Measurements from ENCODE around the gene ZNF32. TPM values are rescaled to one million over a fixed set of nuclear protein-coding genes. Genes with fewer than 3 reads are reported as not detected.

The ZNF32 gene
- total and polyA plus RNA-seq, 2 donors (not counting 1 experiment from before 2014, with no cell fraction given), result 30.6 to 60.1 TPM

GRCh38 chr10:43627942-43628341, 20.7 kb downstream of the ZNF32 start:
- Histone ChIP-seq H3K4me3 (replicated peaks in 1 of 4; ENCODE audit: control extremely low read depth in 1 of 4, insufficient read depth in 1 of 4, low read depth in 3 of 4, low read length in 4 of 4) (no peak overlapping the region), H3K36me3 (ENCODE audit: control insufficient read depth, insufficient read depth, low read length) (no peaks in the 10 kb centered on the region), H4K20me1 (ENCODE audit: control insufficient read depth, extremely low read depth, insufficient read depth, low read length) (no peaks in the 10 kb centered on the region), H3K27me3 (ENCODE audit: control insufficient read depth, insufficient read depth, low read length) (no peaks in the 10 kb centered on the region), H3K9ac (ENCODE audit: insufficient read depth, low read length) (no peak overlapping the region), H3K4me1 (ENCODE audit: control insufficient read depth, extremely low read depth, insufficient read depth, low read length) (no peaks in the 10 kb centered on the region), H2AFZ (ENCODE audit: low read length) (no peak overlapping the region), H3K4me2 (ENCODE audit: extremely low read depth, insufficient read depth, low read length) (no peak overlapping the region), H3K79me2 (ENCODE audit: control insufficient read depth, insufficient read depth, low read length) (no peaks in the 10 kb centered on the region), H3K27ac (ENCODE audit: insufficient read depth, low read length) (no peak overlapping the region), H3K9me3 (ENCODE audit: control insufficient read depth, insufficient read depth, low read depth, low read length) (no peaks in the 10 kb centered on the region)
- no peak for DNase-seq (ENCODE audit: low read depth in 2 of 2)
- no peak for TF ChIP-seq EZH2 (IDR thresholded peaks at IDR 0.05; ENCODE audit: low read length, missing control alignments)
- no peak for TF ChIP-seq CTCF (conservative IDR thresholded peaks at IDR 0.05 in 1 of 2, IDR thresholded peaks at IDR 0.05 in 1 of 2; ENCODE audit: low read depth in 1 of 2, low read length in 2 of 2)

- no peak for TF ChIP-seq CTCF (conservative IDR thresholded peaks at IDR 0.05 in 1 of 2, IDR thresholded peaks at IDR 0.05 in 1 of 2; ENCODE audit: low read depth in 1 of 2, low read length in 2 of 2)
- TF ChIP-seq EZH2 (IDR thresholded peaks at IDR 0.05; ENCODE audit: low read length, missing control alignments), result no peak
- Histone ChIP-seq H2AFZ (ENCODE audit: low read length) (peak overlapping the region; percentile 31), H3K9ac (ENCODE audit: insufficient read depth, low read length) (no peak overlapping the region), H3K36me3 (ENCODE audit: control insufficient read depth, insufficient read depth, low read length) (no peaks in the 10 kb centered on the region), H3K27ac (ENCODE audit: insufficient read depth, low read length) (no peak overlapping the region), H3K4me1 (ENCODE audit: control insufficient read depth, extremely low read depth, insufficient read depth, low read length) (no peaks in the 10 kb centered on the region), H4K20me1 (ENCODE audit: control insufficient read depth, extremely low read depth, insufficient read depth, low read length) (no peaks in the 10 kb centered on the region), H3K4me2 (ENCODE audit: extremely low read depth, insufficient read depth, low read length) (no peak overlapping the region), H3K79me2 (ENCODE audit: control insufficient read depth, insufficient read depth, low read length) (no peaks in the 10 kb centered on the region), H3K27me3 (ENCODE audit: control insufficient read depth, insufficient read depth, low read length) (no peaks in the 10 kb centered on the region), H3K4me3 (replicated peaks in 1 of 4; ENCODE audit: control extremely low read depth in 1 of 4, insufficient read depth in 1 of 4, low read depth in 3 of 4, low read length in 4 of 4) (peak overlapping the region in 2 of 4 experiments; percentile 25 to 44), H3K9me3 (ENCODE audit: control insufficient read depth, insufficient read depth, low read depth, low read length) (no peaks in the 10 kb centered on the region)
- peak; percentile 15 to 35 for DNase-seq (ENCODE audit: low read depth in 2 of 2)
Observed at GRCh38 chr10:43623351-43623750, 25.3 kb downstream of the ZNF32 start.

- no peaks in the 10 kb centered on the region for H4K20me1 ChIP-seq (ENCODE audit: control insufficient read depth, extremely low read depth, insufficient read depth, low read length)
- no peaks in the 10 kb centered on the region for H3K36me3 ChIP-seq (ENCODE audit: control insufficient read depth, insufficient read depth, low read length)
Observed at GRCh38 chr10:43622038-43622437, 26.6 kb downstream of the ZNF32 start.

More at GRCh38 chr10:43622038-43622437, 26.6 kb downstream of the ZNF32 start:
- TF ChIP-seq EZH2 (IDR thresholded peaks at IDR 0.05; ENCODE audit: low read length, missing control alignments) (no peak), CTCF (conservative IDR thresholded peaks at IDR 0.05 in 1 of 2, IDR thresholded peaks at IDR 0.05 in 1 of 2; ENCODE audit: low read depth in 1 of 2, low read length in 2 of 2) (no peak)
- no peaks in the 10 kb centered on the region for H3K4me1 ChIP-seq (ENCODE audit: control insufficient read depth, extremely low read depth, insufficient read depth, low read length)
- H3K4me2 ChIP-seq (ENCODE audit: extremely low read depth, insufficient read depth, low read length), result no peak overlapping the region
- H3K79me2 ChIP-seq (ENCODE audit: control insufficient read depth, insufficient read depth, low read length), result no peaks in the 10 kb centered on the region
- no peak overlapping the region for H3K4me3 ChIP-seq (replicated peaks in 1 of 4; ENCODE audit: control extremely low read depth in 1 of 4, insufficient read depth in 1 of 4, low read depth in 3 of 4, low read length in 4 of 4)
- H3K27ac ChIP-seq (ENCODE audit: insufficient read depth, low read length), result no peak overlapping the region
- H3K9ac ChIP-seq (ENCODE audit: insufficient read depth, low read length), result no peak overlapping the region
- H2AFZ ChIP-seq (ENCODE audit: low read length), result no peak overlapping the region
- no peaks in the 10 kb centered on the region for H3K9me3 ChIP-seq (ENCODE audit: control insufficient read depth, insufficient read depth, low read depth, low read length)
- no peak for DNase-seq (ENCODE audit: low read depth in 2 of 2)
- no peaks in the 10 kb centered on the region for H3K27me3 ChIP-seq (ENCODE audit: control insufficient read depth, insufficient read depth, low read length)
